Suprapubic skin (tissue), 4 donors: Measurements from ENCODE around the gene SELENOW. TPM values are rescaled to one million over a fixed set of nuclear protein-coding genes. Genes with fewer than 3 reads are reported as not detected.

Experiments
- DNase-seq, 2 donors: peaks; one replicate each; pipeline ENCODE4 v3.0.0-alpha.2; 2019; ENCODE audit warnings: low spot score in 2 of 2
- H3K27ac ChIP-seq: fragments of 200-600 bp; sonication (generic); one replicate; pipeline ENCODE4 v1.5.1; 2019
- H3K27me3 ChIP-seq: fragments of 200-600 bp; sonication (generic); one replicate; pipeline ENCODE4 v1.5.1; 2019
- H3K36me3 ChIP-seq: fragments of 200-600 bp; sonication (generic); one replicate; pipeline ENCODE4 v1.5.1; 2019
- H3K4me1 ChIP-seq: fragments of 200-600 bp; sonication (generic); one replicate; pipeline ENCODE4 v1.5.1; 2019
- H3K4me3 ChIP-seq: fragments of 200-600 bp; sonication (generic); one replicate; pipeline ENCODE4 v1.5.1; 2019; ENCODE audit warnings: mild to moderate bottlenecking
- H3K9me3 ChIP-seq: fragments of 200-600 bp; sonication (generic); one replicate; pipeline ENCODE4 v1.5.1; 2019
- CTCF ChIP-seq, 2 donors: fragments of 200-600 bp in 1 of 2; fragments of 450-650 bp in 1 of 2; sonication (generic) in 1 of 2; IDR thresholded peaks; one replicate each; pipeline ENCODE4 v1.5.1; 2016 to 2019; ENCODE audit warnings: antibody characterized with exemption in 2 of 2, mild to moderate bottlenecking in 1 of 2, moderate library complexity in 1 of 2
- EP300 ChIP-seq: sonication (generic); formaldehyde crosslinking; IDR thresholded peaks from one replicate; pipeline ENCODE4 v1.6.1; 2017; ENCODE audit warnings: antibody characterized with exemption
- POLR2A ChIP-seq, 2 donors: fragments of 450-650 bp; IDR thresholded peaks; one replicate each; pipeline ENCODE4 v1.6.1; 2017; ENCODE audit warnings: antibody characterized with exemption in 2 of 2, mild to moderate bottlenecking in 2 of 2, moderate library complexity in 2 of 2
- POLR2AphosphoS5 ChIP-seq, 3 donors: sonication (generic); formaldehyde crosslinking; IDR thresholded peaks; one replicate each; pipeline ENCODE4 v1.6.1; 2017; ENCODE audit warnings: antibody characterized with exemption in 3 of 3
- WGBS: methylation state at CpG from one replicate; pipeline ENCODE4 v1.1.5; 2018; 5-methylcytosine and 5-hydroxymethylcytosine counted together
- total RNA-seq, 4 donors: library from RNA; depleted of rRNA; stranded (reverse); fragments of >200 nt; gene quantifications; one replicate each; pipeline ENCODE4 v1.1.0, GENCODE V29; 2016

SELENOW gene
- total RNA-seq = 100 to 1,000 TPM; 351 to 679 (median 517) TPM

- under 1% methylated on average over 48 of the region's 65 CpGs for WGBS
- H3K4me1 ChIP-seq = peaks cover 58% of the 10 kb centered on the region
- no peak for TF ChIP-seq CTCF (IDR thresholded peaks at IDR 0.05)
- TF ChIP-seq POLR2AphosphoS5 (IDR thresholded peaks at IDR 0.05) = peak; percentile 61 to 81 (median 67)
- TF ChIP-seq EP300 = no peak
- TF ChIP-seq POLR2A (IDR thresholded peaks at IDR 0.05) = peak in 1 of 2 donors; percentile 86
These were observed at the start of gene SELENOW for GRCh38 chr19:47778049-47778953. SELENOW (plus strand) TSS chr19:47778703; CDS start chr19:47778786, 83 bp downstream.

GRCh38 chr19:47729468-47729798 lies 49.1 kb upstream of the SELENOW start:
- WGBS = 14% methylated on average over 9 of the region's 9 CpGs
- TF ChIP-seq POLR2A (IDR thresholded peaks at IDR 0.05) (no peak), EP300 (no peak)
- H3K9me3 ChIP-seq = no peaks in the 10 kb centered on the region
- H3K27ac ChIP-seq = peak overlapping the region; percentile 83
- peaks cover 42% of the 10 kb centered on the region for H3K4me1 ChIP-seq
- no peaks in the 10 kb centered on the region for H3K27me3 ChIP-seq
- peak in 1 of 2 donors; percentile 82 for DNase-seq
- H3K36me3 ChIP-seq = peaks cover 22% of the 10 kb centered on the region
- peak overlapping the region; percentile 23 for H3K4me3 ChIP-seq

More at GRCh38 chr19:47778049-47778953, at the start of gene SELENOW:
- peak; percentile 87 to 88 for DNase-seq
- Histone ChIP-seq H3K27ac (peak within 1 kb of the TSS; percentile 97), H3K4me3 (peak within 1 kb of the TSS; percentile 87), H3K9me3 (no peaks in the 10 kb centered on the region), H3K27me3 (no peaks in the 10 kb centered on the region), H3K36me3 (peaks cover 22% of the 10 kb centered on the region)

- no peak for TF ChIP-seq EP300
- peak in 1 of 3 donors; percentile 13 for TF ChIP-seq POLR2AphosphoS5 (IDR thresholded peaks at IDR 0.05)
- H3K4me3 ChIP-seq = peak overlapping the region; percentile 23
- H3K27ac ChIP-seq = peak overlapping the region; percentile 83
- H3K9me3 ChIP-seq = no peaks in the 10 kb centered on the region
- no peaks in the 10 kb centered on the region for H3K27me3 ChIP-seq
- peaks cover 27% of the 10 kb centered on the region for H3K36me3 ChIP-seq
- H3K4me1 ChIP-seq = peaks cover 40% of the 10 kb centered on the region
- WGBS = 28% methylated on average over 30 of the region's 30 CpGs
- DNase-seq = peak in 1 of 2 donors; percentile 90
These were observed 48.5 kb upstream of the SELENOW start for GRCh38 chr19:47729799-47730520.

GRCh38 chr19:47730521-47730889 lies 48.0 kb upstream of the SELENOW start:
- WGBS = 88% methylated on average over 8 of the region's 8 CpGs
- no peaks in the 10 kb centered on the region for H3K9me3 ChIP-seq
- TF ChIP-seq EP300 (no peak), CTCF (IDR thresholded peaks at IDR 0.05) (no peak), POLR2A (IDR thresholded peaks at IDR 0.05) (no peak), POLR2AphosphoS5 (IDR thresholded peaks at IDR 0.05) (no peak)
- peaks cover 38% of the 10 kb centered on the region for H3K4me1 ChIP-seq
- DNase-seq = no peak
- H3K27me3 ChIP-seq = no peaks in the 10 kb centered on the region
- H3K36me3 ChIP-seq = peaks cover 32% of the 10 kb centered on the region
- peak overlapping the region; percentile 23 for H3K4me3 ChIP-seq
- peak overlapping the region; percentile 83 for H3K27ac ChIP-seq

GRCh38 chr19:47730910-47731309 lies 47.6 kb upstream of the SELENOW start:
- Histone ChIP-seq H3K4me1 (peaks cover 34% of the 10 kb centered on the region), H3K27ac (no peak overlapping the region), H3K36me3 (peaks cover 32% of the 10 kb centered on the region), H3K4me3 (no peak overlapping the region), H3K27me3 (no peaks in the 10 kb centered on the region), H3K9me3 (no peaks in the 10 kb centered on the region)
- no peak for DNase-seq
- 94% methylated on average over 8 of the region's 8 CpGs for WGBS
- TF ChIP-seq POLR2AphosphoS5 (IDR thresholded peaks at IDR 0.05) = no peak
- no peak for TF ChIP-seq EP300
- no peak for TF ChIP-seq POLR2A (IDR thresholded peaks at IDR 0.05)
- no peak for TF ChIP-seq CTCF (IDR thresholded peaks at IDR 0.05)

GRCh38 chr19:47735131-47735530 lies 43.4 kb upstream of the SELENOW start:
- Histone ChIP-seq H3K27me3 (no peaks in the 10 kb centered on the region), H3K4me3 (no peak overlapping the region), H3K4me1 (peaks cover 6% of the 10 kb centered on the region), H3K27ac (no peak overlapping the region), H3K36me3 (peaks cover 68% of the 10 kb centered on the region), H3K9me3 (no peaks in the 10 kb centered on the region)
- WGBS = 82% methylated on average over 4 of the region's 4 CpGs
- TF ChIP-seq CTCF (IDR thresholded peaks at IDR 0.05) (no peak), POLR2AphosphoS5 (IDR thresholded peaks at IDR 0.05) (no peak), EP300 (no peak), POLR2A (IDR thresholded peaks at IDR 0.05) (no peak)
- DNase-seq = no peak
